Heart left ventricle (tissue), 16 donors: ENCODE measurements around the gene ANAPC15. TPM values are rescaled to one million over a fixed set of nuclear protein-coding genes. Genes with fewer than 3 reads are reported as not detected.
"Not testable (repeated sequence)": the region's sequence is repeated elsewhere in the genome, so short reads cannot be mapped to it uniquely, and the experiment has no call there.

Experiments used
- ATAC-seq, 4 donors: fragments of 200-7000 bp; cut with Tn5 transposase; one replicate each; pipeline ENCODE4 v1.9.1; 2020 to 2022; ENCODE audit warnings: moderate library complexity in 4 of 4, mild to moderate bottlenecking in 3 of 4, moderate number of reproducible peaks in 1 of 4
- DNase-seq, 5 donors: peaks; one replicate each; pipeline ENCODE4 v3.0.0-alpha.2; 2020
- H3K27ac ChIP-seq, 12 donors: fragments of 200-600 bp; sonication (generic) in 4 of 12; one replicate each; pipeline versions ENCODE4 v1.5.0 to v1.8.0; 2016 to 2022; ENCODE audit warnings: mild to moderate bottlenecking in 2 of 12
- H3K27me3 ChIP-seq, 9 donors: fragments of 200-600 bp; sonication (generic) in 2 of 9; one replicate each; pipeline versions ENCODE4 v1.5.1 to v1.8.0; 2016 to 2022; ENCODE audit warnings: mild to moderate bottlenecking in 3 of 9
- H3K36me3 ChIP-seq, 9 donors: fragments of 200-600 bp; sonication (generic) in 2 of 9; one replicate each; pipeline versions ENCODE4 v1.5.0 to v1.8.0; 2018 to 2022; ENCODE audit warnings: mild to moderate bottlenecking in 2 of 9
- H3K4me1 ChIP-seq, 12 donors: fragments of 200-600 bp; sonication (generic) in 4 of 12; one replicate each; pipeline versions ENCODE4 v1.5.0 to v1.8.0; 2016 to 2022; ENCODE audit warnings: mild to moderate bottlenecking in 3 of 12
- H3K4me3 ChIP-seq, 12 donors: fragments of 200-600 bp; sonication (generic) in 4 of 12; one replicate each; pipeline versions ENCODE4 v1.5.0 to v1.8.0; 2017 to 2022; ENCODE audit warnings: mild to moderate bottlenecking in 9 of 12, moderate library complexity in 4 of 12
- H3K9me3 ChIP-seq, 12 donors: fragments of 200-600 bp; sonication (generic) in 4 of 12; one replicate each; pipeline versions ENCODE4 v1.5.0 to v1.8.0; 2016 to 2022; ENCODE audit warnings: mild to moderate bottlenecking in 1 of 12
- CTCF ChIP-seq, 12 donors: fragments of 200-600 bp; sonication (generic) in 4 of 12; IDR thresholded peaks; one replicate each; pipeline versions ENCODE4 v1.5.0 to v1.8.0; 2018 to 2022; ENCODE audit warnings: antibody characterized with exemption in 12 of 12, mild to moderate bottlenecking in 5 of 12
- POLR2A ChIP-seq, 2 donors: fragments of 450-650 bp; IDR thresholded peaks; one replicate each; pipeline ENCODE4 v1.6.1; 2017; ENCODE audit warnings: antibody characterized with exemption in 2 of 2, mild to moderate bottlenecking in 2 of 2, moderate library complexity in 2 of 2
- WGBS, 4 donors: extraction: QIAGEN DNeasy Blood & Tissue Kit in 2 of 4; methylation state at CpG; one replicate each; pipeline versions ENCODE4 v1.1.5 to v1.1.7; 2013 to 2018; 5-methylcytosine and 5-hydroxymethylcytosine counted together
- intact Hi-C, 10 donors: fragments of 100-400 bp; cut with DNase I; formaldehyde crosslinking; loops; one replicate each; pipeline versions ENCODE4 v1.11.1 to v1.14.2; 2022
- polyA plus RNA-seq, 2 donors: library from polyadenylated mRNA; stranded (reverse); fragments of 200-250 nt; gene quantifications; one replicate each; pipeline ENCODE4 v1.2.3, GENCODE V29; 2013
- total RNA-seq, 9 donors: library from RNA; depleted of rRNA in 2 of 9; stranded (reverse); fragments of >200 nt in 2 of 9; fragmentation: NEBNext Ultra II Directional in 3 of 9; extraction: Animal tissue kit (Norgen Biotek cat#: 25700) in 3 of 9; gene quantifications; one replicate each; pipeline versions ENCODE4 v1.1.0 to v1.2.4, GENCODE V29; 2016 to 2023
- donor health status: ischemic (EF 13 %, LVEDD 7.1; RV severe dilation, severe dysfunction).
- donor health status: healthy with polysubstance abuse.
- donor health status: DM: no; HTN: yes; CAD: no.
- donor health status: DM: no; HTN: no; CAD: no.
- donor health status: ischemic (EF 25% LVEDD 6.9; RV normal size, moderate dysfunction).
- donor health status: ischemic (EF 25% LVEDD 5.7; RV mildly dilated, moderate dysfunction).
- donor health status: healthy.
- donor health status: DM: yes; HTN: yes; CAD: no.
- donor health status: ischemic (EF 35%, LVEDD 5.7; RV mildly dilated, moderate dysfunction).
- donor health status: nonischemic (EF 11% LVEDD 7.7; RV severe dilation, severe dysfunction).
- donor health status: DM: yes; HTN: yes; CAD: no.
- donor health status: PGD.
- donor health status: ischemic (EF 29% LVEDD 5.4; RV normal size, mild dysfunction).
- donor health status: nonischemic (EF 23%, LVEDD 6.1; RV moderate dilation, normal function).

The ANAPC15 gene
- total and polyA plus RNA-seq, 11 donors: 35.6 to 82.7 (median 40.1) TPM

GRCh38 chr11:72139500-72139899, 27.0 kb upstream of the ANAPC15 start:
- H3K27ac ChIP-seq: no peak overlapping the region
- DNase-seq (no peak), ATAC-seq (no peak)
- peaks cover 0 to 5% (median 0%) of the 10 kb centered on the region in 12 donors for H3K4me1 ChIP-seq
- TF ChIP-seq POLR2A (IDR thresholded peaks at IDR 0.05): no peak
- no peak for TF ChIP-seq CTCF (IDR thresholded peaks at IDR 0.05)
- no peaks in the 10 kb centered on the region for H3K27me3 ChIP-seq
- H3K9me3 ChIP-seq: no peaks in the 10 kb centered on the region
- WGBS, 4 donors: 91 to 95% (median 94%) methylated on average over 11 of the region's 11 CpGs
- no peaks in the 10 kb centered on the region for H3K36me3 ChIP-seq
- intact Hi-C loops: no loop called here
- H3K4me3 ChIP-seq: no peak overlapping the region

- Histone ChIP-seq H3K27me3 (peaks cover 0 to 1% (median 0%) of the 10 kb centered on the region in 9 donors), H3K4me1 (peaks cover 0 to 6% (median 0%) of the 10 kb centered on the region in 12 donors), H3K9me3 (no peaks in the 10 kb centered on the region), H3K36me3 (no peaks in the 10 kb centered on the region), H3K4me3 (no peak overlapping the region), H3K27ac (no peak overlapping the region)
- TF ChIP-seq POLR2A (IDR thresholded peaks at IDR 0.05) (no peak), CTCF (IDR thresholded peaks at IDR 0.05) (no peak)
- DNase-seq (no peak), ATAC-seq (no peak)
- WGBS, 4 donors: 80 to 92% (median 83%) methylated on average over 9 to 12 of the region's 12 CpGs
- intact Hi-C loops: no loop called here
Observed at GRCh38 chr11:72138821-72139390, 26.4 kb upstream of the ANAPC15 start.

- Histone ChIP-seq H3K4me1 (peaks cover 0 to 9% (median 0%) of the 10 kb centered on the region in 12 donors), H3K36me3 (no peaks in the 10 kb centered on the region), H3K9me3 (no peaks in the 10 kb centered on the region), H3K4me3 (no peak overlapping the region), H3K27ac (no peak overlapping the region), H3K27me3 (peaks cover 0 to 10% (median 0%) of the 10 kb centered on the region in 9 donors)
- TF ChIP-seq POLR2A (IDR thresholded peaks at IDR 0.05): no peak
- no peak for TF ChIP-seq CTCF (IDR thresholded peaks at IDR 0.05)
- ATAC-seq: no peak
- no peak for DNase-seq
- 70 to 93% (median 81%) methylated on average over 4 of the region's 4 CpGs for WGBS, 4 donors
- intact Hi-C loops: no loop called here
Observed at GRCh38 chr11:72136684-72137262, 24.3 kb upstream of the ANAPC15 start.

GRCh38 chr11:72135891-72136683, 23.6 kb upstream of the ANAPC15 start:
- peak in 1 of 4 donors; percentile 40 for ATAC-seq
- intact Hi-C loops: no loop called here
- 82 to 90% (median 88%) methylated on average over 14 of the region's 14 CpGs for WGBS, 4 donors

GRCh38 chr11:72135473-72135872, 23.0 kb upstream of the ANAPC15 start, which contains the start of gene FOLR3:
Gene FOLR3, plus strand, starts transcription at chr11:72135725. Its CDS starts 228 bp downstream, at chr11:72135953.
- H3K27ac ChIP-seq, DNase-seq, H3K4me1 ChIP-seq, H3K36me3 ChIP-seq, H3K9me3 ChIP-seq, intact Hi-C loops, H3K4me3 ChIP-seq: not testable (repeated sequence)
- peak in 2 of 4 donors; percentile 22 to 60 for ATAC-seq
- 83 to 87% (median 85%) methylated on average over 4 of the region's 4 CpGs for WGBS, 4 donors
- H3K27me3 ChIP-seq: peaks cover 0 to 10% (median 0%) of the 10 kb centered on the region in 9 donors

More at GRCh38 chr11:72135891-72136683, 23.6 kb upstream of the ANAPC15 start:
- peaks cover 0 to 10% (median 0%) of the 10 kb centered on the region in 9 donors for H3K27me3 ChIP-seq
- TF ChIP-seq POLR2A (IDR thresholded peaks at IDR 0.05): no peak
- TF ChIP-seq CTCF (IDR thresholded peaks at IDR 0.05): no peak
- no peak for DNase-seq
- no peak overlapping the region for H3K4me3 ChIP-seq
- no peaks in the 10 kb centered on the region for H3K9me3 ChIP-seq
- H3K27ac ChIP-seq: no peak overlapping the region
- peaks cover 0 to 9% (median 0%) of the 10 kb centered on the region in 12 donors for H3K4me1 ChIP-seq
- no peaks in the 10 kb centered on the region for H3K36me3 ChIP-seq
